ENCODE results near the gene MAL.

The MAL gene

DNA sequence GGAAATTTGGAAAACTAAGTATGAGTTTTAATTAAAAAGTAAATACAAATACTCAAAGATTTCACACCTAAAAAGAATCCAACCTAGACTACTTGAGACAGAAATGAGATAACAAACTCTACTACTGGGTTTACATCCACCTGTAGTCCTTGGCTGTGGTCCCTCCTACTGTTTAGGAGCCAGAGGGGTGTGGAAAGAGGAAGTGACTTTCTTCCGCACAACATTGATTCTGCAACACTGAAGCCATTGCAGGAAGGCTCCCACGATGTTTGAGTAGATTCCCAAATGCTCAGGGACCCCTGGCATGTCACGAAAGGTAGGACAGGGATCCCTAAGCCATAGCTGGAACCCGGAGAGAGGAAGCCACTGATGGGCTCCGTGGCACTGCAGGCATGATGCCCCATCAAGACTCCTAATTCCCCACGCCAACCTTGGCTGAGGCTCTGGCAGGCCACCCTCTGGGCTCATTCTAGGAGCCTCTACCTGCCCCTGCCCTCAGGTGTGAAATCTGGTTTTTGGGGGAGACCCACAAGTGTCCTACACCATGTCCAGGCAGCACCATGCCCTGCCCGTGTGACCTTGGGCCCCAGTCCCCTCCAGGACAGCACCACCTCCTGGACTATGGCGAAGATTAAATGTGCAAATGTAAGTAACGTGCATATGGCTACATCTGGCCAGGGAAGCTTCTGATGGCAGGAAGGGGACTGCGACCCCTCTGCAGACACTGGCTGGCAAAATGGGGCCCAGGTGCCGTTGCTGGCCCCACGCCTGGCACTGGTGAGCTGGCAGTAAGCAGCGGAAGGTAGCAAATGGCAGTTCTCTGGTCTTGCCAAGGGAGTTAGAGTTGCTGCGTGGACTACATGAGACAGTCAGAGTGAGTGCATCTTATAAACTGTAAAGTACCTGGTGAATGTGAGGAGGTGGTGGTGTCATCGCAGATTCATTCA is 38.2 kb upstream of the MAL start:
- TF ChIP-seq TAF1 (IDR thresholded peaks at IDR 0.05; ENCODE audit: borderline replicate concordance, low read depth, low read length) (no peak), POLR2A (IDR thresholded peaks at IDR 0.05; ENCODE audit: low read depth, low read length) (no peak), POLR2AphosphoS5 (IDR thresholded peaks at IDR 0.05; ENCODE audit: low read depth, low read length) (no peak)
- FAIRE-seq (no peak), DNase-seq (ENCODE audit: insufficient read length) (no peak)

DNA sequence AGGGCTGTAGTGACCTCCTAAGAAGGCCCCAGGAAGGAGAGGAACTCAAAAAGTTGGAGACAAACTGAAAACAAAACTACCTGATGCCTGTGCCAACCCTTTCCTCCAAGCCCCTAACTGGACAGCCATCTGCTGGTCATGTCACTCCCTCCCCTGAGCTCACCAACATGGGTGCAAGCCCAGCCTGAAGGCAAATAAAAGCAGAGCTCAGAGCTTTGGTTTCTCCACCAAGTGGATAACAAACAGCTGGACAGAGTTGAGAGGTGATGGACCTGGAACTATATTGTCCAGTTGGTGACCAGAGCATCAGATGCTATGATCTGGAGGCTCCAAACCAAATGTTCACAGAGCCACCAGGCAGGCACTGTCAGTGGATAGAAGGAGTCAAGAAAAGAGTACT is 34.6 kb upstream of the MAL start:
- no peak for DNase-seq (ENCODE audit: insufficient read length)
- no peak for TF ChIP-seq POLR2AphosphoS5 (IDR thresholded peaks at IDR 0.05; ENCODE audit: low read depth, low read length)
- TF ChIP-seq TAF1 (IDR thresholded peaks at IDR 0.05; ENCODE audit: borderline replicate concordance, low read depth, low read length) = no peak
- no peak for TF ChIP-seq POLR2A (IDR thresholded peaks at IDR 0.05; ENCODE audit: low read depth, low read length)
- no peak for FAIRE-seq

DNA sequence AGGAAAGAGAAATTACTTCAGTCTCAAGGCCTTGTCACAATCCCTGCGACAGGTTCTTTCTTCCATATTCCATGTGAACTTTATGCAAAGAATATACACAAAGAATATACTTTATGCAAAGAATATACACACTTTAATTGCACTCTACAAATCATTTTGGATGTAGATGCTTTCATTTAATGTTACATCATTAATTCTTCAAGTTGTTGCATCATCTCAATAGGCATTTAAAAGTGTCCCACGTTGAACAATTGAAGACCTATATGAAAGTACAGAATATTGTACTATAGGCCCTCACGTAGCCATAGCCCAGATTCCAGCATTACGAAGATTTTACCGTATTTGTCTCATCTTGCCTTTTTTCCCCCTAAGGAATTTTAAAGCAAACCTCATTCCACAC is 33.1 kb upstream of the MAL start:
- no peak for FAIRE-seq
- TF ChIP-seq POLR2AphosphoS5 (IDR thresholded peaks at IDR 0.05; ENCODE audit: low read depth, low read length) (no peak), TAF1 (IDR thresholded peaks at IDR 0.05; ENCODE audit: borderline replicate concordance, low read depth, low read length) (no peak), POLR2A (IDR thresholded peaks at IDR 0.05; ENCODE audit: low read depth, low read length) (no peak)
- no peak for DNase-seq (ENCODE audit: insufficient read length)

DNA sequence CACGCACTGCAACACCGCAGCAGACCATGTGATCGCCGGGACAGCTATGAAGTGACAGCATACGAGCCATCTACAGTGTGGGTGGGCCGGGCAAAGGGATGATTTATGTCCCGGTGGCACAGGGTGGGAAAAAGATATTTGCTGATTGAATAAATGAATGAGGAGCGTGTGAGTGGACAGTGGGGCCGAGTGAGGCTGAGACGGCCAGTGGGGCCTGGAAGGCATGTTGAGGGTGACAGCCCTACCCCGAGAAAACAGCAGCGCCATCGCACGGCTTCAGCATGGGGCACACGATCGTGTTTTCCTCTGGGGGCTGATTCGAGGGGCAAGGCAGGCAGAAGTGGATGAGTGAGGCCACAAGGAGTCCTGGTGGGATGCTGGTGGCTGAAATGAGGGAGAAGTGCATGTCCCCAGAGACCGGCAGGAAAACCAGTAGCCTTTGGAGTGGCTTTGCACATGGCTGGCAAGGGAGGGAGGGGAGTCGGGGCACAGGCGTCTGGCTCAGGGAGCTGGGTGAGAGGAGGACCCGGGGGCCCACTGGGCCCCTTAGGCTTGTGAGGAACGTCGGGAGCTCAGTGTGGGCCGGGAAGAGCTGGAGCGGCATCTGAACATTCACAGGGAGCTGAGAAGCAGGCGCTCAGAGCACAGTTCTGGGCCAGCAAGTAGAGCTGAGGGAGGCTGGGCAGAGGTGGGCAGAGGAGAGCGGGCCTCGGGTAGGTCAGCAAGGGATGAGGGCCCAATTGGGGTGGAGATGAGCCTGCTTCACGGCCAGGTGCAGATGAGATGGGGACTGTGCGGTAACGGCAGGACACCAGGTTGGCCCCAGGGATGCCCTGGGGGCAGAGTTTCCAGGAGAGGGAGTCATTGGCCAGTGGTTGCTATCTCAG is 32.1 kb upstream of the MAL start:
- TF ChIP-seq POLR2AphosphoS5 (IDR thresholded peaks at IDR 0.05; ENCODE audit: low read depth, low read length) = no peak
- no peak for TF ChIP-seq TAF1 (IDR thresholded peaks at IDR 0.05; ENCODE audit: borderline replicate concordance, low read depth, low read length)
- no peak for TF ChIP-seq POLR2A (IDR thresholded peaks at IDR 0.05; ENCODE audit: low read depth, low read length)
- no peak for FAIRE-seq
- no peak for DNase-seq (ENCODE audit: insufficient read length)

DNA sequence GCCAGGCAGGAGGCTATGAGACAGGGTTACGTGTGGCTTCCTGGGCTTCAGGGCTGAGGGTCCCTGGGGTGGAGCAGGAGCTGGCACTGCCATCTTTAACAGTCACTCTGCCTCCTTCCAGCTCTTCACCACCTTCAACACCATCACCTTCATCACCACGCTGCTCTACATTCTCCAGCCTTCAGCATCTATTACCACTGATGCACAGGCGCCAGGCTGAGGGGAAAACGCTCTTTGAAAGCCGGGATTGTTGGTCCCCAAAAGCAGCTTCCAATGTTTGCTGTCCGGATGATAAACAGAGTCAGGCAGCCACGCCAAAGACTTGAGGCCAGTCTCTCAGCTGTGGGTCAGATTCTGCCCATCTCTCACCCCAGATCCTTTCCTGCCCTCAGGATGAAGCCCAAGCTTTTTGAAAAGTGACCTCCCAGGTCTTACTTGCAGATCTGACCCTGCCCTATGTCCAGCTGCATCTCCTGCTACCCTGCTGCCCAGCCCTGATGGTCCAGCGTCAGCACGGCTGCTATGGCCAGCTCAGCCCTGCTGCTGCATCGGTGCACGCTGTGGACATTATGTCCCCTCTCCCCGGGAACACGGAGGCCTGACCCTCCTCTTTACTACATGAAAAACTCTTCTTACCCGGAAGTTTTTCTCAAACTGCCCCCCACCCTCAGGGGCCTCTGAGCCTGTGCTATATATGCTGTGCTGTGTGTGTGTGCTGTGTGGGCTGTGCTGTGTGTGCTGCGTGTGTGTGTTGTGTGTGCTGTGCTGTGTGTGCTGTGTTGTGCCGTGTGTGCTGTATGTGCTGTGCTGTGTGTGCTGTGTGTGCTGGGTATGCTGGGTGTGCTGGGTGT is 31.2 kb upstream of the MAL start:
- no peak for TF ChIP-seq POLR2AphosphoS5 (IDR thresholded peaks at IDR 0.05; ENCODE audit: low read depth, low read length)
- TF ChIP-seq TAF1 (IDR thresholded peaks at IDR 0.05; ENCODE audit: borderline replicate concordance, low read depth, low read length) = no peak
- TF ChIP-seq POLR2A (IDR thresholded peaks at IDR 0.05; ENCODE audit: low read depth, low read length) = no peak
- DNase-seq (ENCODE audit: insufficient read length) (no peak), FAIRE-seq (no peak)

DNA sequence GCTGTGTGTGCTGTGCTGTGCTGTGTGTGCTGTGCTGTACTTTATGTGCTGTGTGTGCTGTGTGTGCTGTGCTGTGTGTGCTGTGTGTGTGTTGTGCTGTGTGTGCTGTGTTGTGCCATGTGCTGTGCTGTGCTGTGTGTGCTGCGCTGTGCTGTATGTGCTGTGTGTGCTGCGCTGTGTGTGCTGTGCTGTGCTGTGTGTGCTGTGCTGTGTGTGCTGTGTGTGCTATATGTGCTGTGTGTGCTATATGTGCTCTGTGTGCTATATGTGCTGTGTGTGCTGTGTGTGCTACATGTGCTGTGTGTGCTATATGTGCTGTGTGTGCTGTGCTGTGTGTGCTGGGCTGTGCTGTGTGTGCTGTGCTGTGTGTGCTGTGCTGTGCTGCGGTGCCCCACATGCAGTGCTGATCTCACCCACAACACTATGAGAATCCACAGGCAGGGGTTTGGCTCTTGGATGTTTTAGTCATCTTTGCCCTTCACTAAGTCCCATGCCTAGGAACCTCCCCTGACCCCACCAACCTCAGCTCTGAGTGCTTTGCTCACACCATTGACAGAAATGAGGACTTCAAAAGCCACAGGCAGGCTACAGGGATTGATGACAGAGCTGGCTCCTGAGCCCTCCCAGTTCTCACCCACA is 30.5 kb upstream of the MAL start:
- DNase-seq (ENCODE audit: insufficient read length) (no peak), FAIRE-seq (no peak)
- TF ChIP-seq TAF1 (IDR thresholded peaks at IDR 0.05; ENCODE audit: borderline replicate concordance, low read depth, low read length) (no peak), POLR2AphosphoS5 (IDR thresholded peaks at IDR 0.05; ENCODE audit: low read depth, low read length) (no peak), POLR2A (IDR thresholded peaks at IDR 0.05; ENCODE audit: low read depth, low read length) (no peak)

DNA sequence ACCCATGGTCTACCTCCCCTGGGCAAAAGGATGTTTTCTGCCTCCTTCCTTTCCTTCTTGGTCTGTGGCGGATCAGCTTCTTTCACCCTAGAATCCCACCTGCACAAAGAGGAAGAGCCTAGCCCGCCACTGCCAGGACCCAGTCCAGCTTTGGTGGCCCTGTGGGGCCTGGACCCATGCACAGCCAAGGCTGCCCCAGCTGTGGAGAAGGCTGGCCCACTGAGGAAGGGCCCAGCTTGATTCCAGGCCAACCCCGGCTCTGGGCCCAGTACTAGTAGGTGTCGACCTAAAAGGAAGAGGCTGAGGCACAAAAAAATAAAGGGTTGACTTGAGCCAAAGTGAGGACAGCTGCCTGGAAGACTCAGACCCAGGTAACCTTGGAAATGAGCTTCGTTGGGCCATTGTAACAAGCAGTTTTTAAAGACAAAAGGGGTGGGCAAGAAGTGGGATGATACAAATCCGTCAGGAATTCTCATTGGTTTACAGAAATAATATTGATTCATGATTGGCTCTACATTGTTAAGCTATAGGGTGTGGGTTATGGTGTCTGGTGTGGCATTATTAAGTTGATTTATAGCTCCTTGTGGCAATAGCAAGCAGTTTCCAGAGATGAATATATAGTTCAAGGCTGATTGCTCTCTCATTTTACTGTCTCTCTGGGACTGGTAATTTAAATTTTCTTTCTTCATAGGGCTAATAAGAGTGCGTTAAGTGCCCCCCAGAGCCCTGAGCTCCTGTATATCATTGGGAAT is 29.8 kb upstream of the MAL start:
- no peak for TF ChIP-seq POLR2A (IDR thresholded peaks at IDR 0.05; ENCODE audit: low read depth, low read length)
- TF ChIP-seq POLR2AphosphoS5 (IDR thresholded peaks at IDR 0.05; ENCODE audit: low read depth, low read length) = no peak
- TF ChIP-seq TAF1 (IDR thresholded peaks at IDR 0.05; ENCODE audit: borderline replicate concordance, low read depth, low read length) = no peak
- DNase-seq (ENCODE audit: insufficient read length) (no peak), FAIRE-seq (no peak)

DNA sequence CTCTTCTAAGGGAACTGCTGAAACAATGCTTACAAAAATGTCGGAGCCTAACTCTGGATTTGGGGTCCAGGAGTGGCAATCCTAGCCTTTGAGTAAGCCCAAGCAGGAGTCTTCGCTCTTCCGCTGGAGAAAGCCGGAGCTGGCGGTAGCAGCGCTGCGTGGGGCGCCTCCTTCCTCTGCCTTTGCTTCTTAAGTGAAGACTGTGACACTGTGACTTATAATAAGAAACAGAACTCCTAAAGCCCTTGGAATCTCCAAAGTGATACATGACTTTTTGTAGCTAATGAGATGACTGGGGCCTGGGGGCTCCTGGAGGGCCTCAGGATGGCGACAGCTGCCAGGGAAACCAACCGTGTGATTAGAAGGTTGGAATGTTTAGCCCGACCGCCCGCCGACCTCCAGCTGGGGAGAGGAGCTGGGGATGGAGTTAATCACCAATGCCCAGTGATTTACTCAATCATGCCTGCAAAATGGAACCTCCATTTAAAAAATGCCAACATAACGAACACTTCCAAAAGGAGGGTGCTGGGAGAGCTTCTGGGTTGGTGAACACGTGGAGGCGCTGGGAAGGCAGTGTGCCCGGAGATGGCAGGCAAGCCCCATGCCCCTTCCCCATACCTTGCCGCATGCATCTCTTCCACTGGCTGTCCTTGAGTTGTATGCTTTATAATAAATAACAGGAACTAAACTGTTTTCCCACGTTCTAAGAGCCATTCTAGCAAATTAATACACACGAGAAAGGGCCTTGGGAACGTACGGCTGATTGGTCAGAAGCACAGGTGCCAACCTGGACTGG is 29.0 kb upstream of the MAL start:
- TF ChIP-seq TAF1 (IDR thresholded peaks at IDR 0.05; ENCODE audit: borderline replicate concordance, low read depth, low read length) = no peak
- no peak for TF ChIP-seq POLR2AphosphoS5 (IDR thresholded peaks at IDR 0.05; ENCODE audit: low read depth, low read length)
- no peak for TF ChIP-seq POLR2A (IDR thresholded peaks at IDR 0.05; ENCODE audit: low read depth, low read length)
- FAIRE-seq (no peak), DNase-seq (ENCODE audit: insufficient read length) (no peak)

All from GM12892 (cell line).